ENCODE measurements around the gene RXRG.
"Not testable (repeated sequence)": the region's sequence is repeated elsewhere in the genome, so short reads cannot be mapped to it uniquely, and the experiment has no call there.

GRCh38 chr1:165459683-165460082 lies 14.8 kb upstream of the RXRG start:
- TF ChIP-seq, protein P1, sequence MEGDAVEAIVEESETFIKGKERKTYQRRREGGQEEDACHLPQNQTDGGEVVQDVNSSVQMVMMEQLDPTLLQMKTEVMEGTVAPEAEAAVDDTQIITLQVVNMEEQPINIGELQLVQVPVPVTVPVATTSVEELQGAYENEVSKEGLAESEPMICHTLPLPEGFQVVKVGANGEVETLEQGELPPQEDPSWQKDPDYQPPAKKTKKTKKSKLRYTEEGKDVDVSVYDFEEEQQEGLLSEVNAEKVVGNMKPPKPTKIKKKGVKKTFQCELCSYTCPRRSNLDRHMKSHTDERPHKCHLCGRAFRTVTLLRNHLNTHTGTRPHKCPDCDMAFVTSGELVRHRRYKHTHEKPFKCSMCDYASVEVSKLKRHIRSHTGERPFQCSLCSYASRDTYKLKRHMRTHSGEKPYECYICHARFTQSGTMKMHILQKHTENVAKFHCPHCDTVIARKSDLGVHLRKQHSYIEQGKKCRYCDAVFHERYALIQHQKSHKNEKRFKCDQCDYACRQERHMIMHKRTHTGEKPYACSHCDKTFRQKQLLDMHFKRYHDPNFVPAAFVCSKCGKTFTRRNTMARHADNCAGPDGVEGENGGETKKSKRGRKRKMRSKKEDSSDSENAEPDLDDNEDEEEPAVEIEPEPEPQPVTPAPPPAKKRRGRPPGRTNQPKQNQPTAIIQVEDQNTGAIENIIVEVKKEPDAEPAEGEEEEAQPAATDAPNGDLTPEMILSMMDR (IDR thresholded peaks at IDR 0.05), result not testable (repeated sequence)
- TF ChIP-seq POLR2A (IDR thresholded peaks at IDR 0.05), result not testable (repeated sequence)

All from thyroid gland (tissue), 4 donors.